IPS-20b (cell line): ENCODE results near the gene SEMG2.

Experiments
- H3K27ac ChIP-seq: one replicate; pipeline ENCODE4 v1.5.1; 2013; ENCODE audit warnings: low read length
- H3K27me3 ChIP-seq: 2 replicates; pipeline ENCODE4 v1.6.1; 2013; ENCODE audit warnings: mild to moderate bottlenecking, low read length, inconsistent platforms; ENCODE audit not compliant: insufficient read depth
- H3K36me3 ChIP-seq: 2 replicates; pipeline ENCODE4 v1.6.1; 2013; ENCODE audit warnings: low read depth, mild to moderate bottlenecking, inconsistent platforms, low read length, moderate library complexity; ENCODE audit not compliant: insufficient read depth
- H3K4me1 ChIP-seq: 2 replicates; pipeline ENCODE4 v1.6.1; 2013; ENCODE audit warnings: mild to moderate bottlenecking, control low read depth, inconsistent platforms, low read length, moderate library complexity; ENCODE audit not compliant: insufficient read depth
- H3K4me3 ChIP-seq: 2 replicates; pipeline ENCODE4 v1.5.1; 2013; ENCODE audit warnings: mild to moderate bottlenecking, low read length, inconsistent platforms
- H3K9ac ChIP-seq: 2 replicates; pipeline ENCODE4 v1.6.1; 2013; ENCODE audit warnings: low read depth, mild to moderate bottlenecking, inconsistent platforms, low read length, moderate library complexity
- H3K9me3 ChIP-seq: 2 replicates; pipeline ENCODE4 v1.6.1; 2013; ENCODE audit warnings: mild to moderate bottlenecking, low read depth, low read length, inconsistent platforms; ENCODE audit not compliant: insufficient read depth

The SEMG2 gene

GRCh38 chr20:45221076-45221475 is at the start of gene SEMG2:
Gene SEMG2, plus strand, starts transcription at chr20:45221373. Its CDS starts 17 bp downstream, at chr20:45221390.
- H3K36me3 ChIP-seq = no peaks in the 10 kb centered on the region
- no peak within 1 kb of the TSS for H3K4me3 ChIP-seq
- H3K27ac ChIP-seq = no peak within 1 kb of the TSS
- no peak within 1 kb of the TSS for H3K9ac ChIP-seq
- no peaks in the 10 kb centered on the region for H3K4me1 ChIP-seq
- no peaks in the 10 kb centered on the region for H3K9me3 ChIP-seq
- H3K27me3 ChIP-seq = no peaks in the 10 kb centered on the region; the same call in 1 of the 2 replicates

GRCh38 chr20:45173522-45173921 is 47.7 kb upstream of the SEMG2 start:
- H3K27ac ChIP-seq = no peak overlapping the region
- H3K27me3 ChIP-seq = no peaks in the 10 kb centered on the region
- no peak overlapping the region for H3K9ac ChIP-seq
- H3K4me3 ChIP-seq = no peak overlapping the region
- H3K9me3 ChIP-seq = no peaks in the 10 kb centered on the region
- no peaks in the 10 kb centered on the region for H3K36me3 ChIP-seq
- no peaks in the 10 kb centered on the region for H3K4me1 ChIP-seq

GRCh38 chr20:45174434-45175364 is 46.5 kb upstream of the SEMG2 start, which contains the start of gene PI3:
Gene PI3, plus strand, starts transcription at chr20:45174902. Its CDS starts 21 bp downstream, at chr20:45174923.
- Histone ChIP-seq H3K4me3 (no peak within 1 kb of the TSS), H3K9ac (no peak within 1 kb of the TSS), H3K27ac (no peak within 1 kb of the TSS)

GRCh38 chr20:45176526-45177267 is 44.5 kb upstream of the SEMG2 start:
- H3K4me3 ChIP-seq = no peak overlapping the region
- no peaks in the 10 kb centered on the region for H3K4me1 ChIP-seq
- H3K9ac ChIP-seq = no peak overlapping the region
- H3K27ac ChIP-seq = no peak overlapping the region
- no peaks in the 10 kb centered on the region for H3K27me3 ChIP-seq
- no peaks in the 10 kb centered on the region for H3K9me3 ChIP-seq
- H3K36me3 ChIP-seq = no peaks in the 10 kb centered on the region

More at GRCh38 chr20:45174434-45175364, 46.5 kb upstream of the SEMG2 start, which contains the start of gene PI3:
- Histone ChIP-seq H3K36me3 (no peaks in the 10 kb centered on the region), H3K9me3 (no peaks in the 10 kb centered on the region), H3K4me1 (no peaks in the 10 kb centered on the region), H3K27me3 (no peaks in the 10 kb centered on the region)

GRCh38 chr20:45179166-45179565 is 42.0 kb upstream of the SEMG2 start:
- Histone ChIP-seq H3K36me3 (no peaks in the 10 kb centered on the region), H3K4me3 (no peak overlapping the region), H3K27me3 (no peaks in the 10 kb centered on the region), H3K27ac (no peak overlapping the region), H3K9me3 (no peaks in the 10 kb centered on the region), H3K9ac (no peak overlapping the region), H3K4me1 (no peaks in the 10 kb centered on the region)

- Histone ChIP-seq H3K9me3 (no peaks in the 10 kb centered on the region), H3K36me3 (no peaks in the 10 kb centered on the region), H3K4me3 (no peak overlapping the region), H3K9ac (no peak overlapping the region), H3K4me1 (no peaks in the 10 kb centered on the region), H3K27ac (no peak overlapping the region), H3K27me3 (no peaks in the 10 kb centered on the region)
These were observed 39.5 kb upstream of the SEMG2 start for GRCh38 chr20:45181639-45182038.

GRCh38 chr20:45183084-45183483 is 38.1 kb upstream of the SEMG2 start:
- no peaks in the 10 kb centered on the region for H3K36me3 ChIP-seq
- no peaks in the 10 kb centered on the region for H3K9me3 ChIP-seq
- H3K27ac ChIP-seq = no peak overlapping the region
- H3K4me1 ChIP-seq = no peaks in the 10 kb centered on the region
- no peaks in the 10 kb centered on the region for H3K27me3 ChIP-seq
- H3K9ac ChIP-seq = no peak overlapping the region
- no peak overlapping the region for H3K4me3 ChIP-seq

- Histone ChIP-seq H3K4me3 (no peak overlapping the region), H3K27me3 (no peaks in the 10 kb centered on the region), H3K9me3 (no peaks in the 10 kb centered on the region), H3K9ac (no peak overlapping the region), H3K36me3 (no peaks in the 10 kb centered on the region), H3K4me1 (no peaks in the 10 kb centered on the region), H3K27ac (no peak overlapping the region)
These were observed 33.5 kb upstream of the SEMG2 start for GRCh38 chr20:45187693-45188092.

- Histone ChIP-seq H3K4me3 (no peak overlapping the region), H3K9ac (no peak overlapping the region), H3K27ac (no peak overlapping the region), H3K9me3 (no peaks in the 10 kb centered on the region), H3K27me3 (no peaks in the 10 kb centered on the region), H3K36me3 (no peaks in the 10 kb centered on the region), H3K4me1 (no peaks in the 10 kb centered on the region)
These were observed 32.0 kb upstream of the SEMG2 start for GRCh38 chr20:45189067-45189609.

GRCh38 chr20:45189861-45190260 is 31.3 kb upstream of the SEMG2 start:
- Histone ChIP-seq H3K4me3 (no peak overlapping the region), H3K27ac (no peak overlapping the region), H3K9ac (no peak overlapping the region), H3K27me3 (no peaks in the 10 kb centered on the region), H3K4me1 (no peaks in the 10 kb centered on the region), H3K9me3 (no peaks in the 10 kb centered on the region), H3K36me3 (no peaks in the 10 kb centered on the region)

- Histone ChIP-seq H3K27ac (no peak overlapping the region), H3K27me3 (no peaks in the 10 kb centered on the region), H3K4me1 (no peaks in the 10 kb centered on the region), H3K9ac (no peak overlapping the region), H3K9me3 (no peaks in the 10 kb centered on the region), H3K36me3 (no peaks in the 10 kb centered on the region), H3K4me3 (no peak overlapping the region)
These were observed 29.2 kb upstream of the SEMG2 start for GRCh38 chr20:45191926-45192325.
